HG03558 (cell line): ENCODE measurements around the gene TMEM144.
"Not testable (repeated sequence)": the region's sequence is repeated elsewhere in the genome, so short reads cannot be mapped to it uniquely, and the experiment has no call there.

ENCODE experiments used
- ATAC-seq: cut with Tn5 transposase; IDR thresholded peaks from one replicate; pipeline ENCODE4 v1.9.1; 2021; ENCODE audit warnings: moderate number of reproducible peaks; ENCODE audit not compliant: unreplicated experiment; ENCODE audit errors: extremely low read depth

The TMEM144 gene

GRCh38 chr4:158189422-158189821 lies 20.9 kb upstream of the TMEM144 start:
- ATAC-seq = no peak

- ATAC-seq = no peak
Observed at GRCh38 chr4:158190718-158191117, 19.6 kb upstream of the TMEM144 start.

GRCh38 chr4:158192439-158193158 lies 17.7 kb upstream of the TMEM144 start:
- no peak for ATAC-seq

GRCh38 chr4:158193171-158193749 lies 17.0 kb upstream of the TMEM144 start:
- ATAC-seq = no peak

GRCh38 chr4:158195297-158195696 lies 15.0 kb upstream of the TMEM144 start:
- ATAC-seq = no peak

GRCh38 chr4:158197194-158197776 lies 13.0 kb upstream of the TMEM144 start:
- ATAC-seq = no peak

- no peak for ATAC-seq
Observed at GRCh38 chr4:158200214-158200613, 10.1 kb upstream of the TMEM144 start.

GRCh38 chr4:158201322-158201721 lies 9.0 kb upstream of the TMEM144 start:
- ATAC-seq = no peak

GRCh38 chr4:158201876-158202275 lies 8.4 kb upstream of the TMEM144 start:
- ATAC-seq = no peak

GRCh38 chr4:158202481-158202880 lies 7.8 kb upstream of the TMEM144 start:
- no peak for ATAC-seq

- no peak for ATAC-seq
Observed at GRCh38 chr4:158203436-158203835, 6.8 kb upstream of the TMEM144 start.

- no peak for ATAC-seq
Observed at GRCh38 chr4:158203929-158204328, 6.4 kb upstream of the TMEM144 start.

GRCh38 chr4:158208963-158209640 lies 1.2 kb upstream of the TMEM144 start:
- ATAC-seq = no peak

GRCh38 chr4:158211222-158211621 lies 936 bp downstream of the TMEM144 start:
- no peak for ATAC-seq

- no peak for ATAC-seq
Observed at GRCh38 chr4:158213466-158213865, 3.2 kb downstream of the TMEM144 start.

GRCh38 chr4:158214856-158215255 lies 4.6 kb downstream of the TMEM144 start:
- ATAC-seq = no peak

GRCh38 chr4:158217763-158218162 lies 7.5 kb downstream of the TMEM144 start:
- no peak for ATAC-seq

- ATAC-seq = no peak
Observed at GRCh38 chr4:158219623-158220022, 9.3 kb downstream of the TMEM144 start.

- ATAC-seq = not testable (repeated sequence)
Observed at GRCh38 chr4:158224318-158224717, 14.0 kb downstream of the TMEM144 start.

- ATAC-seq = not testable (repeated sequence)
Observed at GRCh38 chr4:158224999-158225398, 14.7 kb downstream of the TMEM144 start.

GRCh38 chr4:158227880-158228279 lies 17.6 kb downstream of the TMEM144 start:
- ATAC-seq = not testable (repeated sequence)
